SIG-M5 treated with dmso at 0.1 percent for 504 hours (cell line): ENCODE data around the gene OR2W1.

Experiments
- DNase-seq: peaks from one replicate; lab custom pipeline; 2025; ENCODE audit not compliant: unreplicated experiment; lab: John Stamatoyannopoulos, UW

The OR2W1 gene

DNA sequence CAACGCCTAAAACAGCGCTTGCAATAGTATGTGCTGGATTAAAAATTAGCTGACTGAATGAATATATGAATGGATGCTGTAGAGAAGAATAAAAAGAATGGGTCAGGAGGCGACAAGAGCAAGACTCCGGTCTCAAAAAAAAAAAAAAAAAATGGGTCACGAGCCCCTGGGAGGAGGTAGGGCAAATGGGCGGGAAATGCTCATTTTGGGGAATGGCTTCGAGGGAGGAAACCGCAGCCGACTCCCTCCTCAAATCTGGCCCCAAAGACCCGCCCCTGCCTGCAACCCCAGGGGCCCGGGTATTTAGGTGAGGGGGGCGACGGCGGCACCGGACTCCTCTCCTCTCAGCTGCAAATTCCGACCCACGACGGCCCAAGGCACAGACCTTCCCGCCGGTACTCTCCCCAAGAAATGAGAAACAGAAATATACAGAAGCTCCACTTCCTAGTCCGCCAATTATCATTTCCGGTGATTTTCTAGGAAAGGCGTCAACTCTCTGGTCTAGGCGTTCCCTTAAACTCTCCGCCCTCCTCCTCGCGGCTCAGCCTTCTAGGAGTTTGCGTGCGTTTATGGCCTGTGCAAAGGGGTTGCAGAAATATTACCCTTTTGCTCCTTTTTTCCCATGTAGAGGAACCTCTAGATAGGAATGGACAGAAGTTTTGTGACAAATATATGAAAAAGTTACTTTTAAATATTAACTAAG is 39.6 kb downstream of the OR2W1 start, which contains the start of gene ZNF311:
ZNF311 (minus strand) TSS at position 133 of the 703 bp plus-strand sequence. CDS start 1,361 bp downstream, outside the sequence.
- peak; percentile 25 for DNase-seq

DNA sequence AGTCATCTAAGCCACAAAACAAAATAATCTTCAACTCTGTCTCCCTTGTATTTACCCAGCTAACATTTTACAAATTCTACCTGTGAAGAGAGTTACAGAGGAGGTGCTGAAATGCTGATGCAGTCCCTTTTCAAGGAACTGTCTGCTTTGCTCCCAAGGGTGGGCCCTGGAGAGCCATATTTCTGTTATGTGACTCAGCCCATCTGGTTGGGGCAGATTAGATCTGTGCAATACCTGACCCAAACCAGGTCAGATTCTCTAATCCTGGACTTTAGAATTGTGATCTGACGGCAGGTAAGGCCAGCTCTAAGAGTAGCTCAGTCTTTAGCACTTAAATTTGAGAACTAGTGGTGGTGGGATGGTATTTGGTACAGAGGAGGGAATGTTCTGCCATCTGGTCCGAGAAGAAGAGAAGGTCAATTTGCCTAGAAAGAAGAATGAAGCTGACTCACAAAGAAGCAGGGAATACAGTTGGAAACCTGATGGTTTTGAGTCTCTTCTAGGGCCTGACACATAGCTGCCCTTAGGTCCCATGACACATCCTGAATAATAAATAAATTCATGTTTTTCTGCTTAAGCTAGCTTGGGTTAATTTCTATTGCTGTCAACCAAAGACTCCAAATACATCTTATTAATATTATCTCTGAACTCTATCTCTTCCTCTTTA is 48.0 kb downstream of the OR2W1 start:
- DNase-seq = no peak

DNA sequence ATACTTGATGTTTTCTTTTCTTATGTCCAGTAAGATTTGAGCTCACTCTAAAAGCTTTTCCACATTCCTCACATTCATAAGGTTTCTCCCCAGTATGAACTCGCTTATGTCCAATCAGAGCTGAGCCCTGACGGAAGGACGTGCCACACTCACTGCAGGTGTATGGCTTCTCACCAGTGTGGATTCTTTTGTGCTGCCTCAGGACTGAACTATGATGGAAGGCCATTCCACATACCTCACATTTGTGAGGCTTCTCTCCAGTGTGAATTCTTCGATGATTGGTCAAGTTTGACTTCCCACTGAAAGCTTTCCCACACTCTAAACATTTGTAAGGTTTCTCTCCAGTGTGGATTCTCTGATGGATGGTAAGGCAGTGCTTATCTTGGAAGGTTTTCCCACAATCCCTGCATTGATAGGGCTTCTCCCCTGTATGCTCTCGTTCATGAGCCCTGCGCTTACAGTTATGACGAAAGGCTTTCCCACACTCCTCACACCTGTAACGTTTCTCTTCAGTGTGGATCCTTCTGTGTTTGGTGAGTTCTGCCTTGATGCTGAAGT is 49.8 kb downstream of the OR2W1 start:
- no peak for DNase-seq
